Vagina (tissue), 2 donors: ENCODE results near the gene CYP19A1. TPM values are rescaled to one million over a fixed set of nuclear protein-coding genes. Genes with fewer than 3 reads are reported as not detected.

ENCODE experiments used
- DNase-seq, 2 donors: peaks; one replicate each; pipeline ENCODE4 v3.0.0-alpha.2; 2017; ENCODE audit errors: extremely low spot score in 2 of 2
- H3K27ac ChIP-seq: fragments of 200-600 bp; sonication (generic); one replicate; pipeline ENCODE4 v1.5.1; 2019
- H3K27me3 ChIP-seq: fragments of 200-600 bp; sonication (generic); one replicate; pipeline ENCODE4 v1.5.1; 2019
- H3K36me3 ChIP-seq, 2 donors: fragments of 200-600 bp; sonication (generic); one replicate each; pipeline ENCODE4 v1.5.1; 2017 to 2019
- H3K4me1 ChIP-seq: fragments of 200-600 bp; sonication (generic); one replicate; pipeline ENCODE4 v1.5.1; 2019
- H3K4me3 ChIP-seq, 2 donors: fragments of 200-600 bp; sonication (generic); 1 replicate in 1 of 2; 2 replicates in 1 of 2; pipeline ENCODE4 v1.5.1; 2016 to 2019
- H3K9me3 ChIP-seq: fragments of 200-600 bp; sonication (generic); one replicate; pipeline ENCODE4 v1.5.1; 2019
- POLR2A ChIP-seq, 2 donors: fragments of 450-650 bp; IDR thresholded peaks; one replicate each; pipeline ENCODE4 v1.6.1; 2017; ENCODE audit warnings: antibody characterized with exemption in 2 of 2, mild to moderate bottlenecking in 2 of 2, moderate library complexity in 2 of 2
- POLR2AphosphoS5 ChIP-seq, 2 donors: sonication (generic); formaldehyde crosslinking; IDR thresholded peaks; one replicate each; pipeline ENCODE4 v1.9.0; 2017; ENCODE audit warnings: antibody characterized with exemption in 2 of 2, mild to moderate bottlenecking in 2 of 2, low read depth in 1 of 2; ENCODE audit not compliant: insufficient read depth in 1 of 2
- intact Hi-C: fragments of 100-400 bp; cut with DNase I; formaldehyde crosslinking; loops from one replicate; pipeline ENCODE4 v1.15.1; 2023
- total RNA-seq: library from RNA; depleted of rRNA; stranded (reverse); fragments of >200 nt; gene quantifications from one replicate; pipeline ENCODE4 v1.2.3, GENCODE V29; 2016
- TF ChIP-seq, protein P1 (sequence below), 3 experiments: fragments of 450-650 bp in 2 of 3; fragments of 200-600 bp in 1 of 3; sonication (generic) in 1 of 3; IDR thresholded peaks; one replicate each; pipeline ENCODE4 v1.5.1; 2017 to 2019; ENCODE audit warnings: antibody characterized with exemption in 3 of 3, mild to moderate bottlenecking in 2 of 3, moderate library complexity in 2 of 3

CYP19A1 gene
- total RNA-seq, 1 donor from 2014 or later = 8.8 TPM

DNA sequence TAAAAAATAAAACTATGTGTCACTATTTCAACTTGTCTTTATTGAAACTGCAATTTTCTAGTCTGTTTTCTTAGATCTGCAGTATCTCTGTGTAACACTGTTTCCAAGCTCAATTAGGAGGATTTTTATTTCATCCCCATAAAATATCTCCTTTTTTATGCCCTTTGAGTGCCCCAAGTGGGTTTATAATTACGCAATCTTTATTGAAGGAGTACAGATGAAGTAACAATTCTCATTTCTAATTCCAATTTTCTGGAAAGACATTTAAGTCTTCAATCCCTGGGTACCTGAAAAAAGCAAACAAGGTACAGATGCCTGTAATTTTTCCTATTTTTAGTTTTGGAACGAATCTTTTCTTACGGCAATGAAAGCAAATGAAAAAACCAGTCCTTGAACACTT lies 61.3 kb downstream of the CYP19A1 start:
- Histone ChIP-seq H3K27me3 (no peaks in the 10 kb centered on the region), H3K4me1 (peaks cover 4% of the 10 kb centered on the region), H3K4me3 (no peak overlapping the region), H3K36me3 (no peaks in the 10 kb centered on the region), H3K27ac (no peak overlapping the region), H3K9me3 (no peaks in the 10 kb centered on the region)
- DNase-seq = no peak
- TF ChIP-seq POLR2A (IDR thresholded peaks at IDR 0.05) = no peak
- TF ChIP-seq POLR2AphosphoS5 (IDR thresholded peaks at IDR 0.05; ENCODE audit: insufficient read depth in 1 of 2, low read depth in 1 of 2) = no peak
- TF ChIP-seq, protein P1, sequence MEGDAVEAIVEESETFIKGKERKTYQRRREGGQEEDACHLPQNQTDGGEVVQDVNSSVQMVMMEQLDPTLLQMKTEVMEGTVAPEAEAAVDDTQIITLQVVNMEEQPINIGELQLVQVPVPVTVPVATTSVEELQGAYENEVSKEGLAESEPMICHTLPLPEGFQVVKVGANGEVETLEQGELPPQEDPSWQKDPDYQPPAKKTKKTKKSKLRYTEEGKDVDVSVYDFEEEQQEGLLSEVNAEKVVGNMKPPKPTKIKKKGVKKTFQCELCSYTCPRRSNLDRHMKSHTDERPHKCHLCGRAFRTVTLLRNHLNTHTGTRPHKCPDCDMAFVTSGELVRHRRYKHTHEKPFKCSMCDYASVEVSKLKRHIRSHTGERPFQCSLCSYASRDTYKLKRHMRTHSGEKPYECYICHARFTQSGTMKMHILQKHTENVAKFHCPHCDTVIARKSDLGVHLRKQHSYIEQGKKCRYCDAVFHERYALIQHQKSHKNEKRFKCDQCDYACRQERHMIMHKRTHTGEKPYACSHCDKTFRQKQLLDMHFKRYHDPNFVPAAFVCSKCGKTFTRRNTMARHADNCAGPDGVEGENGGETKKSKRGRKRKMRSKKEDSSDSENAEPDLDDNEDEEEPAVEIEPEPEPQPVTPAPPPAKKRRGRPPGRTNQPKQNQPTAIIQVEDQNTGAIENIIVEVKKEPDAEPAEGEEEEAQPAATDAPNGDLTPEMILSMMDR (IDR thresholded peaks at IDR 0.05) = no peak
- intact Hi-C loops = no loop called here

- no peak for TF ChIP-seq POLR2A (IDR thresholded peaks at IDR 0.05)
- Histone ChIP-seq H3K4me3 (no peak overlapping the region), H3K9me3 (no peaks in the 10 kb centered on the region), H3K36me3 (no peaks in the 10 kb centered on the region), H3K27ac (no peak overlapping the region), H3K27me3 (no peaks in the 10 kb centered on the region), H3K4me1 (peaks cover 4% of the 10 kb centered on the region)
- intact Hi-C loops = no loop called here
- no peak for DNase-seq
These were observed 63.4 kb downstream of the CYP19A1 start for GRCh38 chr15:51274956-51275355.

- DNase-seq = no peak
- no peaks in the 10 kb centered on the region for H3K27me3 ChIP-seq
- intact Hi-C loops = no loop called here
These were observed 67.7 kb downstream of the CYP19A1 start for GRCh38 chr15:51270706-51271105.

GRCh38 chr15:51269496-51269895 lies 68.9 kb downstream of the CYP19A1 start:
- Histone ChIP-seq H3K27ac (no peak overlapping the region), H3K9me3 (no peaks in the 10 kb centered on the region), H3K4me1 (peaks cover 22% of the 10 kb centered on the region), H3K4me3 (no peak overlapping the region), H3K36me3 (no peaks in the 10 kb centered on the region), H3K27me3 (no peaks in the 10 kb centered on the region)
- TF ChIP-seq POLR2AphosphoS5 (IDR thresholded peaks at IDR 0.05; ENCODE audit: insufficient read depth in 1 of 2, low read depth in 1 of 2) (no peak), POLR2A (IDR thresholded peaks at IDR 0.05) (no peak)
- TF ChIP-seq, protein P1 (IDR thresholded peaks at IDR 0.05) = no peak
- DNase-seq = no peak
- intact Hi-C loops = no loop called here

More at GRCh38 chr15:51270706-51271105, 67.7 kb downstream of the CYP19A1 start:
- Histone ChIP-seq H3K4me3 (no peak overlapping the region), H3K9me3 (no peaks in the 10 kb centered on the region), H3K27ac (no peak overlapping the region), H3K4me1 (peaks cover 18% of the 10 kb centered on the region), H3K36me3 (no peaks in the 10 kb centered on the region)
- TF ChIP-seq, protein P1 (IDR thresholded peaks at IDR 0.05) = no peak
- TF ChIP-seq POLR2A (IDR thresholded peaks at IDR 0.05) (no peak), POLR2AphosphoS5 (IDR thresholded peaks at IDR 0.05; ENCODE audit: insufficient read depth in 1 of 2, low read depth in 1 of 2) (no peak)

GRCh38 chr15:51267703-51268083 lies 70.7 kb downstream of the CYP19A1 start:
- Histone ChIP-seq H3K4me1 (peaks cover 22% of the 10 kb centered on the region), H3K36me3 (no peaks in the 10 kb centered on the region), H3K4me3 (peak overlapping the region; percentile 46 to 52), H3K9me3 (no peaks in the 10 kb centered on the region), H3K27ac (peak overlapping the region; percentile 72), H3K27me3 (no peaks in the 10 kb centered on the region)
- no peak for DNase-seq
- intact Hi-C loops = no loop called here
- no peak for TF ChIP-seq POLR2A (IDR thresholded peaks at IDR 0.05)
- no peak for TF ChIP-seq POLR2AphosphoS5 (IDR thresholded peaks at IDR 0.05; ENCODE audit: insufficient read depth in 1 of 2, low read depth in 1 of 2)
- TF ChIP-seq, protein P1 (IDR thresholded peaks at IDR 0.05) = no peak
